RWPE2 (cell line): ENCODE data around the gene PPCDC.

Source experiments
- ATAC-seq: fragments of 200-7000 bp; cut with Tn5 transposase; 3 replicates; pipeline ENCODE4 v1.9.1; 2021; ENCODE audit warnings: low read depth
- DNase-seq: peaks from one replicate; pipeline ENCODE4 v3.0.0-alpha.2; 2020; ENCODE audit warnings: low spot score
- H3K27ac ChIP-seq: fragments of 450-650 bp; 2 replicates; pipeline ENCODE4 v1.5.1; 2017; ENCODE audit warnings: mild to moderate bottlenecking; ENCODE audit not compliant: poor library complexity, severe bottlenecking
- H3K27me3 ChIP-seq: fragments of 250-450 bp; sonication (Bioruptor Pico); 2 replicates; pipeline ENCODE4 v1.5.1; 2021; ENCODE audit warnings: mild to moderate bottlenecking, moderate library complexity; ENCODE audit not compliant: insufficient read depth, poor library complexity, severe bottlenecking
- H3K36me3 ChIP-seq: fragments of 250-450 bp; sonication (Bioruptor Pico); 2 replicates; pipeline ENCODE4 v1.5.1; 2020; ENCODE audit warnings: low read depth, mild to moderate bottlenecking, moderate library complexity
- H3K4me1 ChIP-seq: fragments of 250-450 bp; sonication (Bioruptor Pico); 2 replicates; pipeline ENCODE4 v1.5.1; 2021; ENCODE audit warnings: mild to moderate bottlenecking, moderate library complexity; ENCODE audit not compliant: insufficient read depth, poor library complexity, severe bottlenecking
- H3K4me3 ChIP-seq: fragments of 250-450 bp; sonication (Bioruptor Pico); 2 replicates; pipeline ENCODE4 v1.5.1; 2021; ENCODE audit warnings: mild to moderate bottlenecking, moderate library complexity; ENCODE audit not compliant: severe bottlenecking
- H3K9me3 ChIP-seq: fragments of 250-450 bp; sonication (Bioruptor Pico); 2 replicates; pipeline ENCODE4 v1.5.1; 2021; ENCODE audit warnings: mild to moderate bottlenecking, moderate library complexity; ENCODE audit not compliant: severe bottlenecking
- CTCF ChIP-seq: fragments of 450-650 bp; IDR thresholded peaks from one replicate; pipeline ENCODE4 v1.5.1; 2017; ENCODE audit warnings: mild to moderate bottlenecking, moderate library complexity; ENCODE audit not compliant: poor library complexity, severe bottlenecking

Gene PPCDC

GRCh38 chr15:74997543-74997942, 25.8 kb upstream of the PPCDC start:
- no peak overlapping the region for H3K27ac ChIP-seq
- H3K4me3 ChIP-seq = no peak overlapping the region
- no peaks in the 10 kb centered on the region for H3K9me3 ChIP-seq
- no peaks in the 10 kb centered on the region for H3K36me3 ChIP-seq
- no peak for TF ChIP-seq CTCF
- no peaks in the 10 kb centered on the region for H3K27me3 ChIP-seq
- no peak for ATAC-seq
- DNase-seq = no peak
- no peaks in the 10 kb centered on the region for H3K4me1 ChIP-seq

- H3K4me1 ChIP-seq = no peaks in the 10 kb centered on the region
- ATAC-seq (no peak), DNase-seq (no peak)
- no peaks in the 10 kb centered on the region for H3K36me3 ChIP-seq
- H3K27ac ChIP-seq = no peak overlapping the region
- H3K27me3 ChIP-seq = no peaks in the 10 kb centered on the region
- H3K4me3 ChIP-seq = no peak overlapping the region
- no peak for TF ChIP-seq CTCF
- no peaks in the 10 kb centered on the region for H3K9me3 ChIP-seq
These were observed 22.1 kb upstream of the PPCDC start for GRCh38 chr15:75001310-75001709.

- Histone ChIP-seq H3K4me3 (no peak overlapping the region), H3K27ac (no peak overlapping the region), H3K36me3 (no peaks in the 10 kb centered on the region), H3K4me1 (no peaks in the 10 kb centered on the region), H3K9me3 (no peaks in the 10 kb centered on the region), H3K27me3 (no peaks in the 10 kb centered on the region)
- DNase-seq (no peak), ATAC-seq (no peak)
- no peak for TF ChIP-seq CTCF
These were observed 21.0 kb upstream of the PPCDC start for GRCh38 chr15:75002398-75002797.

- H3K27me3 ChIP-seq = no peaks in the 10 kb centered on the region
- no peaks in the 10 kb centered on the region for H3K36me3 ChIP-seq
- ATAC-seq = no peak
- DNase-seq = no peak
- no peaks in the 10 kb centered on the region for H3K9me3 ChIP-seq
- no peak overlapping the region for H3K4me3 ChIP-seq
- no peak for TF ChIP-seq CTCF
- H3K4me1 ChIP-seq = no peaks in the 10 kb centered on the region
- H3K27ac ChIP-seq = no peak overlapping the region
These were observed 16.2 kb upstream of the PPCDC start for GRCh38 chr15:75007216-75007615.

- no peak for DNase-seq
- no peak for TF ChIP-seq CTCF
- H3K4me1 ChIP-seq = no peaks in the 10 kb centered on the region
- H3K27me3 ChIP-seq = no peaks in the 10 kb centered on the region
- no peak for ATAC-seq
- H3K27ac ChIP-seq = no peak overlapping the region
- no peaks in the 10 kb centered on the region for H3K9me3 ChIP-seq
- no peaks in the 10 kb centered on the region for H3K36me3 ChIP-seq
- H3K4me3 ChIP-seq = no peak overlapping the region
These were observed 15.2 kb upstream of the PPCDC start for GRCh38 chr15:75008221-75008625.
